CD4-positive, CD25-positive, alpha-beta regulatory T cell (primary cell): ENCODE measurements around the gene KANK3. TPM values are rescaled to one million over a fixed set of nuclear protein-coding genes. Genes with fewer than 3 reads are reported as not detected.
A peak's percentile ranks its signal among the peaks of the same experiment; 100 is the strongest.
"Not testable (repeated sequence)": the region's sequence is repeated elsewhere in the genome, so short reads cannot be mapped to it uniquely, and the experiment has no call there.

Experiments
- ATAC-seq, 2 donors: fragments of 150-1000 bp; cut with Tn5 transposase; one replicate each; pipeline ENCODE4 v1.10.0; 2021; ENCODE audit warnings: low read depth in 2 of 2, moderate number of reproducible peaks in 2 of 2, moderate library complexity in 1 of 2
- DNase-seq, 3 donors: peaks; one replicate each; pipeline versions ENCODE4 v3.0.0 to v3.0.0-alpha.2; 2012 to 2022; ENCODE audit warnings: mixed read lengths in 1 of 3
- H3K27ac ChIP-seq: one replicate; pipeline ENCODE4 v1.7.0; 2013; ENCODE audit warnings: mild to moderate bottlenecking, low read length; ENCODE audit not compliant: insufficient read depth, poor library complexity, severe bottlenecking
- H3K27me3 ChIP-seq: one replicate; pipeline ENCODE4 v1.7.0; 2013; ENCODE audit warnings: low read length; ENCODE audit not compliant: control insufficient read depth, insufficient read depth
- H3K36me3 ChIP-seq: one replicate; pipeline ENCODE4 v1.7.0; 2013; ENCODE audit warnings: mild to moderate bottlenecking, low read length, moderate library complexity; ENCODE audit not compliant: control insufficient read depth, insufficient read depth
- H3K4me1 ChIP-seq: 2 replicates; pipeline ENCODE4 v1.7.0; 2013; ENCODE audit warnings: mild to moderate bottlenecking, low read length; ENCODE audit not compliant: insufficient read depth, control insufficient read depth, poor library complexity, severe bottlenecking
- H3K4me3 ChIP-seq: one replicate; pipeline ENCODE4 v1.7.0; 2013; ENCODE audit warnings: low read depth, mild to moderate bottlenecking, low read length, moderate library complexity
- H3K9me3 ChIP-seq, 2 experiments: 1 replicate in 1 of 2; 2 replicates in 1 of 2; pipeline ENCODE4 v1.7.0; 2013; ENCODE audit warnings: low read length in 2 of 2, mild to moderate bottlenecking in 1 of 2, moderate library complexity in 1 of 2; ENCODE audit not compliant: control insufficient read depth in 2 of 2
- H3K27ac Mint-ChIP-seq, 3 donors: one replicate each; pipeline ENCODE4 v1.8.0; 2020 to 2022; ENCODE audit warnings: mild to moderate bottlenecking in 3 of 3, mixed read lengths in 3 of 3, moderate library complexity in 2 of 3
- H3K27me3 Mint-ChIP-seq: one replicate; pipeline ENCODE4 v1.8.0; 2022; ENCODE audit warnings: mild to moderate bottlenecking, mixed read lengths
- H3K36me3 Mint-ChIP-seq: one replicate; pipeline ENCODE4 v1.8.0; 2020; ENCODE audit warnings: mixed read lengths
- H3K4me1 Mint-ChIP-seq, 4 donors: one replicate each; pipeline ENCODE4 v1.8.0; 2020 to 2022; ENCODE audit warnings: mixed read lengths in 4 of 4, mild to moderate bottlenecking in 1 of 4
- H3K4me3 Mint-ChIP-seq, 4 donors: one replicate each; pipeline ENCODE4 v1.8.0; 2020 to 2022; ENCODE audit warnings: mild to moderate bottlenecking in 4 of 4, mixed read lengths in 4 of 4, moderate library complexity in 3 of 4
- H3K9me3 Mint-ChIP-seq, 7 donors: one replicate each; pipeline ENCODE4 v1.8.0; 2020 to 2022; ENCODE audit warnings: mixed read lengths in 7 of 7, mild to moderate bottlenecking in 3 of 7, moderate library complexity in 2 of 7
- polyA plus RNA-seq, 4 donors: library from polyadenylated mRNA; unstranded; fragments of 300-500 nt; fragmentation: Illumina TruSeq; gene quantifications; one replicate each; pipeline ENCODE4 v1.2.3, GENCODE V29; 2021
- total RNA-seq: library from RNA; stranded (reverse); gene quantifications from one replicate; pipeline ENCODE4 v1.2.3, GENCODE V29; 2022

The KANK3 gene
- total and polyA plus RNA-seq, 5 donors from 2014 or later: 0.40 to 4.4 (median 1.0) TPM

- H3K27me3 ChIP-seq: no peaks in the 10 kb centered on the region
- no peak overlapping the region for H3K4me3 Mint-ChIP-seq
- no peak overlapping the region for H3K4me3 ChIP-seq
- no peak overlapping the region for H3K27ac ChIP-seq
- no peaks in the 10 kb centered on the region for H3K4me1 ChIP-seq
- H3K36me3 Mint-ChIP-seq: peaks cover 6% of the 10 kb centered on the region
- ATAC-seq (no peak), DNase-seq (no peak)
- no peaks in the 10 kb centered on the region for H3K9me3 ChIP-seq
- H3K27me3 Mint-ChIP-seq: no peaks in the 10 kb centered on the region
- H3K27ac Mint-ChIP-seq: no peak overlapping the region
- no peaks in the 10 kb centered on the region for H3K36me3 ChIP-seq
- H3K4me1 Mint-ChIP-seq: peaks cover 0 to 7% (median 1%) of the 10 kb centered on the region in 4 donors
- no peaks in the 10 kb centered on the region for H3K9me3 Mint-ChIP-seq
Measured at GRCh38 chr19:8377598-8377997, 34.5 kb upstream of the KANK3 start.

- H3K27me3 ChIP-seq, H3K4me1 ChIP-seq, H3K27me3 Mint-ChIP-seq, H3K4me3 ChIP-seq, H3K4me3 Mint-ChIP-seq, H3K36me3 Mint-ChIP-seq, H3K9me3 Mint-ChIP-seq, DNase-seq, H3K4me1 Mint-ChIP-seq, H3K36me3 ChIP-seq, H3K9me3 ChIP-seq, H3K27ac Mint-ChIP-seq, ATAC-seq, H3K27ac ChIP-seq: not testable (repeated sequence)
Measured at GRCh38 chr19:8376373-8376974, 33.4 kb upstream of the KANK3 start.

GRCh38 chr19:8375766-8376165 is 32.7 kb upstream of the KANK3 start:
- not testable (repeated sequence) for H3K4me1 Mint-ChIP-seq, H3K36me3 Mint-ChIP-seq, H3K27ac Mint-ChIP-seq, ATAC-seq, H3K27ac ChIP-seq, H3K27me3 Mint-ChIP-seq, DNase-seq, H3K4me3 ChIP-seq, H3K4me1 ChIP-seq, H3K36me3 ChIP-seq, H3K27me3 ChIP-seq, H3K9me3 ChIP-seq, H3K9me3 Mint-ChIP-seq, H3K4me3 Mint-ChIP-seq

- Histone ChIP-seq H3K27ac (no peak overlapping the region), H3K9me3 (no peaks in the 10 kb centered on the region), H3K27me3 (no peaks in the 10 kb centered on the region), H3K4me3 (no peak overlapping the region), H3K4me1 (no peaks in the 10 kb centered on the region), H3K36me3 (no peaks in the 10 kb centered on the region)
- Mint-ChIP-seq H3K36me3 (peaks cover under 1% of the 10 kb centered on the region), H3K27me3 (no peaks in the 10 kb centered on the region), H3K9me3 (no peaks in the 10 kb centered on the region), H3K27ac (no peak overlapping the region), H3K4me1 (peaks cover 0 to 6% (median 1%) of the 10 kb centered on the region in 4 donors), H3K4me3 (no peak overlapping the region)
- DNase-seq (peak in 1 of 3 donors; percentile 38), ATAC-seq (no peak)
Measured at GRCh38 chr19:8373867-8374813, 31.1 kb upstream of the KANK3 start.

- Histone ChIP-seq H3K36me3 (no peaks in the 10 kb centered on the region), H3K4me3 (no peak overlapping the region), H3K4me1 (no peaks in the 10 kb centered on the region), H3K9me3 (no peaks in the 10 kb centered on the region), H3K27ac (no peak overlapping the region), H3K27me3 (peaks cover 2% of the 10 kb centered on the region)
- H3K27me3 Mint-ChIP-seq: peaks cover 20% of the 10 kb centered on the region
- ATAC-seq (no peak), DNase-seq (no peak)
- peaks cover 0 to 5% (median 0%) of the 10 kb centered on the region in 4 donors for H3K4me1 Mint-ChIP-seq
- no peaks in the 10 kb centered on the region for H3K36me3 Mint-ChIP-seq
- H3K9me3 Mint-ChIP-seq: peaks cover 0 to 1% (median 0%) of the 10 kb centered on the region in 7 donors
- peak overlapping the region in 1 of 3 donors; percentile 77 for H3K27ac Mint-ChIP-seq
- H3K4me3 Mint-ChIP-seq: no peak overlapping the region
Measured at GRCh38 chr19:8371011-8371804, 28.1 kb upstream of the KANK3 start.

GRCh38 chr19:8370176-8371010 is 27.3 kb upstream of the KANK3 start:
- Mint-ChIP-seq H3K27ac (peak overlapping the region in 1 of 3 donors; percentile 77), H3K27me3 (peaks cover 27% of the 10 kb centered on the region), H3K4me3 (no peak overlapping the region), H3K4me1 (peaks cover 0 to 5% (median 0%) of the 10 kb centered on the region in 4 donors), H3K9me3 (peaks cover 0 to 1% (median 0%) of the 10 kb centered on the region in 7 donors), H3K36me3 (no peaks in the 10 kb centered on the region)
- no peaks in the 10 kb centered on the region for H3K36me3 ChIP-seq
- ATAC-seq (no peak), DNase-seq (no peak)
- no peak overlapping the region for H3K27ac ChIP-seq
- no peaks in the 10 kb centered on the region for H3K9me3 ChIP-seq
- H3K27me3 ChIP-seq: peaks cover 2% of the 10 kb centered on the region
- H3K4me3 ChIP-seq: no peak overlapping the region
- no peaks in the 10 kb centered on the region for H3K4me1 ChIP-seq
